Frontal cortex (tissue), 4 donors: ENCODE results near the gene DPEP2NB. TPM values are rescaled to one million over a fixed set of nuclear protein-coding genes. Genes with fewer than 3 reads are reported as not detected.
"Not testable (repeated sequence)": the region's sequence is repeated elsewhere in the genome, so short reads cannot be mapped to it uniquely, and the experiment has no call there.

ENCODE experiments used
- DNase-seq, 2 donors: peaks; one replicate each; pipeline ENCODE4 v3.0.0; 2012; ENCODE audit warnings: low spot score in 2 of 2
- FAIRE-seq: peaks from 2 replicates; lab custom pipeline; 2012; peaks lifted over from hg19 to GRCh38; lab: Jason Lieb, UNC
- total RNA-seq: library from RNA; depleted of rRNA; stranded (reverse); fragments of >200 nt; gene quantifications from one replicate; pipeline ENCODE4 v1.2.3, GENCODE V29; 2014
- donor health status: control.
- donor health status: control.
- donor health status: control.

The DPEP2NB gene
- total RNA-seq, 1 donor from 2014 or later, result not detected

GRCh38 chr16:68021490-68021889 is 5.8 kb upstream of the DPEP2NB start:
- DNase-seq, result no peak
- no peak for FAIRE-seq

DNA sequence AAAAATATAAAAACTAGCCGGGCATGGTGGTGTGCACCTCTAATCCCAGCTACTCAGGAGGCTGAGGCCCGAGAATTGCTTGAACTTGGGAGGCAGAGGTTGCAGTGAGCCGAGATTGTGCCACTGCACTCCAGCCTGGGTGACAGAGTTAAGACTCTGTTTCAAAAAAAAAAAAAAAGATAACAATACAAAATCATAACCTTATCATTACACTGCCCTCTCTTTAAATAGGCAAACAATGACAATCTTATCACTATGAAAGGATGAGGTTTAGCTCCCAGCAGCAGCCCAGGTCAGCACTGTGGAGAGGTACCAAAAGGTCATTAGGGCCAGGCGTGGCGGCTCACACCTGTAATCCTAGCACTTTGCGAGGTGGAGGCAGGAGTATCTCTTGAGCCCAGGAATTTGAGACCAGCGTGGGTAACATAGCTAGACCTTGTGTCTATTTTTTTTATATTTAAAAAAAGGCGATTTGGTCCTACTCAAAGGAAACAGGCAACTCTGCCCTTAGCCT is 3.5 kb upstream of the DPEP2NB start:
- DNase-seq (no peak), FAIRE-seq (no peak)

DNA sequence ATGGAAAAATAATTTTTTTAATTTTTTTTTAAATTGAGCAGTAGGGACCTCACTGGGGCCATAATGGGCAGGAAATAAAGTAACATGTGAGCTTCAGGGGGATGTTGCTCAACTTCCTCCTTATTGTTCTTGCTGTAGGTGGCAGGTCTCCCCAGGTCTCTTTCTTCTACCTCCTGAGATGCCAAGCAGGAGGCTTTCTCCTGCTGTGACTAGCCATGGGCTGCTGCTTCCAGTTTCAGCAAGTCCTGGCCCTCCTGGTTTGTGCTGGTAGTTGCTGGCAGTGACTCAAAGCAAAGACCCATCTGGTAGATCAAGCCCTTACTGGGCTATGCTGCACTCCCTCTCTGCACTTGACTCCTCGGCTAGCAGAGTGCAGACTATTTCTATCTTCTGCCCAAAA is 2.3 kb downstream of the DPEP2NB start:
- FAIRE-seq (no peak), DNase-seq (no peak)

DNA sequence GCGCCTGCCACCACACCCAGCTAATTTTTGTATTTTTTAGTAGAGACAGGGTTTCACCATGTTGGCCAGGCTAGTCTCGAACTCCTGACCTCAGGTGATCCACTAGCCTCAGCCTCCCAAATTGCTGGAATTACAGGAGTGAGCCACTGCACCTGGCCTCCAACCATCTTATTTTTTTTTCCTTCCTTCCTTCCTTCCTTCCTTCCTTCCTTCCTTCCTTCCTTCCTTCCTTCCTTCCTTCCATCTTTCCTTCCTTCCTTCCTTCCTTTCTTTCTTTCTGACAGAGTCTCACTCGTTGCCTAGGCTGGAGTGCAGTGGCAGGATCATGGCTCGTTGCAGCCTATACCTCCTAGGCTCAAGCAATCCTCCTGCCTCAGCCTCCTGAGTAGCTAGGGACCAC is 5.8 kb downstream of the DPEP2NB start:
- not testable (repeated sequence) for DNase-seq, FAIRE-seq

DNA sequence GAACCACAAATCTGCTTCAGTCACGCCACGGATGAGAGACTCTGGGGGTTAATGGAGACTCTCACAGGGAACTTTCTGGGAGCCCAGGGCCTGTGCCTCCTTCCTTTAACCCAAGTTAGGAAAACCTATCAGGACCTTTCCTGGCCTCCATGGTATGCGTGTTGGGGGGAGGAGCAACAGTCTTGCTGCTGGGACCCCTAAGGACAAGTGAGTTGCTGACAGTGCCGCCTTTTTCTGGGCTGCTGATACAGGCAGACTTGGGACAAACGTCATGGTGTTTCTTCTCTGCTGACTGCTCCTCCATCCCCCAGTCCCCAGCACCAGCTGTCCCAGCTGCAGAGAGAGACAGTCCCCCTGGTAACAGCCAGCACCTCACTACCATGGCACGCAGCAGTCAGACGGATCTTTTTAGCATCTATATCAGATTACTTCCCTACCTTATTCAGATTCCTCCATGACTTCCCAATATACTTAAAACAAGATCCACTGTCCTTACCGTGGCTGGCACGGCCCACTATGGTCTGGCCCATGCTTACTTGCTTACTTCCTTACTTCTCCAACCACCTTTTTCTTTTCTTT is 6.5 kb downstream of the DPEP2NB start:
- no peak for DNase-seq
- no peak for FAIRE-seq

GRCh38 chr16:68005786-68006286 is 9.9 kb downstream of the DPEP2NB start:
- no peak for FAIRE-seq
- no peak for DNase-seq

- FAIRE-seq, result no peak
- no peak for DNase-seq
Measured at GRCh38 chr16:68005211-68005610, 10.5 kb downstream of the DPEP2NB start.

DNA sequence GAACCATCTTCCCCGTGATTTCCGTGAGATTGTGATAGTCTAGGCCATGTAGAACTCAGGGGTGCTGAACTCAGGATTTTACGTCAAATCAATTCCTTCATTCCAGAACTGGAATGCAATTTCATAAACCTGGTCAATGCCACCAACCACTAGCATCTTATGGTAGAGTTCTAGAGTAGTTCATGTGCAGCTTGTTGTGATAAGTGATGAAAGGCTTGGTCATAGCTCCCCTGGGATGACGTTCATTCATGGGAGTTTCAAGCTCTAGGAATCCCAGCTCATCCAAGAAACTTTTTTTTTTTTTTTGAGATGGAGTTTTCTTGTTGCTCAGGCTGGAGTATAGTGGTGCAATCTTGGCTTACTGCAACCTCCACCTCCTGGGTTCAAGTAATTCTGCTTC is 12.7 kb downstream of the DPEP2NB start:
- DNase-seq (no peak), FAIRE-seq (no peak)

- DNase-seq, result no peak
- FAIRE-seq, result no peak
Measured at GRCh38 chr16:68000450-68000849, 15.3 kb downstream of the DPEP2NB start.

GRCh38 chr16:67999985-68000384 is 15.7 kb downstream of the DPEP2NB start:
- no peak for DNase-seq
- FAIRE-seq, result no peak

DNA sequence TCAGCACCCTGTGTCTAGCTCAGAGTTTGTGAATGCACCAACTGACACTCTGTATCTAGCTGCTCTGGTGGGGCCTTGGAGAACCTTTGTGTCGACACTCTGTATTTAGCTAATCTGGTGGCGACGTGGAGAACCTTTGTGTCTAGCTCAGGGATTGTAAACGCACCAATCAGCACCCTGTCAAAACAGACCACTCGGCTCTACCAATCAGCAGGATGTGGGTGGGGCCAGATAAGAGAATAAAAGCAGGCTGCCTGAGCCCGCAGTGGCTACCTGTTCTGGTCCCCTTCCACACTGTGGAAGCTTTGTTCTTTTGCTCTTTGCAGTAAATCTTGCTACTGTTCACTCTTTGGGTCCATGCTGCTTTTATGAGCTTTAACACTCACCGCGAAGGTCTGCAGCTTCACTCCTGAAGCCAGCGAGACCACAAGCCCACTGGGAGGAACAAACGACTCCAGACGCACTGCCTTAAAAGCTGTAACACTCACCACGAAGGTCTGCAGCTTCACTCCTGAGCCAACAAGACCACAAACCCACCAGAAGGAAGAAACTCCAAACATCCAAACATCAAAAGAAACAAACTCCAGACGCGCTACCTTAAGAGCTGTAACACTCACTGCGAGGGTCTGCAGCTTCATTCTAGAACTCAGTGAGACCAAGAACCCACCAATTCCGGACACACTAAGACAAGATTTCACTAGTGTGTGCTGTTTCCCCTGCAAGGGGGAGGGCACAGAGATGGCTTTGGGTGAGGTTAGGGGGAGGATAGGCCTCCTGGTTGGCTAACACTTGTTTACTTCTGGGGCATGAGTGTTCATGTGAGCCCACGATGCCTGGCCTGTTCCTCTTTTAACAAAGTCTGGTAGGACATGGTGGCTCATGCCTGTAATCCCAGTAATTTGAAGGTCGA is 16.7 kb downstream of the DPEP2NB start, which contains the start of gene DPEP2:
Gene DPEP2, minus strand, starts transcription at position 706 of the 910 bp plus-strand sequence. CDS start 6,272 bp downstream, outside the sequence.
- DNase-seq, FAIRE-seq: not testable (repeated sequence)

DNA sequence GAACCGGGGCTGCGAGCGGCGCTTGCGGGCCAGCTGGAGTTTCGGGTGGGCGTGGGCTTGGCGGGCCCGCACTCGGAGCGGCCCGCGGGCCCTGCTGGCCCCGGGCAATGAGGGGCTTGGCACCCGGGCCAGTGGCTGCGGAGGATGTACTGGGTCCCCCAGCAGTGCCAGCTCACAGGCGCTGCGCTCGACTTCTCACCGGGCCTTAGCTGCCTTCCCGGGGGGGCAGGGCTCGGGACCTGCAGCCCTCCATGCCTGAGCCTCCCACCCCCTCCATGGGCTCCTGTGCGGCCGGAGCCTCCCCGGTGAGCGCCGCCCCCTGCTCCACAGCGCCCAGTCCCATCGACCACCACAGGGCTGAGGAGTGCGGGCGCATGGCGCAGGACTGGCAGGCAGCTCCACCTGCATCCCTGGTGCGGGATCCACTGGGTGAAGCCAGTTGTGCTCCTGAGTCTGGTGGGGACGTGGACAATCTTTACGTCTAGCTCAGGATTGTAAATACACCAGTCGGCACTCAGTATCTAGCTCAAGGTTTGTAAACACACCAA is 17.4 kb downstream of the DPEP2NB start:
- not testable (repeated sequence) for DNase-seq, FAIRE-seq

DNA sequence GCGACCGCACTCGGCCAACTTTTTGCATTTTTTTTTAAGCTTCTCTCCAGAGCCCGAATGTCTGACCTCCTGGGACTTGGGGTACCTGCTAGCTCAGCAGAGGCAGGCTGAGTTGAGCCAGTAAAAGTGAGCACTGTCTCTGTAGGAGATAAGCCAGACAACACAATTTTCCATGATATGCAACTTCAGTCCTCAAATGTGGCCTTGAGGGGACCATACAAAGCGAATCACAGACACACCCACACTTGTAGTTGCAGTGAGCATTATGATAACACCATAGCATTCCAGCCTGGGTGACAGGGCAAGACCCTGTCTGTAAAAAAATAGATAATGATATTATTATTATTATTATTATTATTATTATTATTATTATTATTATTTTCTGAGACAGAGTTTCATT is 19.0 kb downstream of the DPEP2NB start:
- no peak for DNase-seq
- FAIRE-seq, result no peak

DNA sequence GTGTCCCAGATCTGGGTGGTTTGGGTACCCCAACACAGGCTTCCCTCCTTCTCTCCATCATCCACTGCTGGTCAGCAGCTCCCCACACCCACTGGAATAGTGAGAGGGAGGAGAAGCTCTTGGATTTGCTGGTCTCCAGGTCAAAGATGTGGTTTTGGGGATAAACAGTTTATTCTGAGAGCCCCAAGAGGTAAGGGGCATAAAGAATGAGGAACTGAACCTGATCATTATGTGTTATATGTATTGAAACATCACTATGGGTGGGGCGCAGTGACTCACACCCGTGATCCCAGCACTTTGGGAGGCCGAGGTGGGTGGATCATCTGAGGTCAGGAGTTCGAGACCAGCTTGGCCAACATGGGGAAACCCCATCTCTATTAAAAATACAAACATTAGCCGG is 20.3 kb downstream of the DPEP2NB start:
- FAIRE-seq (no peak), DNase-seq (no peak)

DNA sequence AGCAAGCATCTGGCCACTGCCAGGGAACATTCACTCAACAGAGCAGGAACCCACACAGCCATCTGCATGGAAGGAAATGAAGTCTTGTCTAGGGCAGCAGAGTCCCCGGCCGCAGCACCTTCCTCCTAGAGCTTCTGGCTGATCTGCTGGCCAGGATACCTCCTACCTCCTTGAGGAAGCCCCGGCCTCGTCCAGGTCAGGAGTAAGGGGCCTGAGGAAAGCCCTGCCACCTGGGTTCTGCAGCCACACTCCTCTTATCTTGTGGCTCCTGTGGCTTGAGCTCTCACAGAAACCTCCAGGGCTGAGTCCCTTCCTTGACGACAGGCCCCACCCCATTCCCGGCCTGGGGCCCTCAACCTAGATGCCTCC is 21.7 kb downstream of the DPEP2NB start:
- DNase-seq, FAIRE-seq: not testable (repeated sequence)

- no peak for FAIRE-seq
Measured at GRCh38 chr16:67993207-67994039, 22.3 kb downstream of the DPEP2NB start.

DNA sequence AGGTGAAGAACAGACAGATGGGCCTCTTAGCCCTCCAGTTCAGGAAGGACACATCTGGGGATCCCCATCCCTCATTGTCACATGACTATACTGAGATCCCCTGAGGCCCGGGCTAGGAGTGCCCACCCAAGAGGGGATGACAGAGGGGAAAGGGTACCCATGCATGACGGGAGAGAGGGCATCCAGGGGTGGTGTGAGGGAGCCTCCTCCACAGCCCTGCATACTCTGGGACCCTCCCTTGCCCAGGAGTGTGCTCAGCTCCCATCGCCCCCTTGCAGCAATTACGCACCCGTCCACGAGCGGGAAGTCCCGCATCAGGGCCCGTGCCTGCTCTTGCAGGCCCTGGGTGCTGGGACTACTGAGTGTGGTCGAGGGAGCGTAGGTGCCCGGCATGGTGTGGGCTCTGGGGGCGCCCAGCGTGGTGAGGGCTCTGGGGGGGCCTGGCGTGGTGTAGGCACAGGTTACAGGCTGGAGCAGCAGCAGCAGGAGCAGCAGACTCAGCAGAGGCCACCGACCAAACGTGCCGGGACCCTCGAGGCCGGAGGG is 23.0 kb downstream of the DPEP2NB start:
- FAIRE-seq, result no peak
- DNase-seq, result no peak

More at GRCh38 chr16:67993207-67994039, 22.3 kb downstream of the DPEP2NB start:
- DNase-seq, result peak; percentile 80 to 87

GRCh38 chr16:67990018-67990386 is 25.7 kb downstream of the DPEP2NB start:
- no peak for DNase-seq
- no peak for FAIRE-seq

GRCh38 chr16:67989322-67990017 is 26.2 kb downstream of the DPEP2NB start:
- FAIRE-seq, result no peak
- DNase-seq, result no peak
